PC-9 (cell line): ENCODE measurements around the gene MFRP. TPM values are rescaled to one million over a fixed set of nuclear protein-coding genes. Genes with fewer than 3 reads are reported as not detected.

Source experiments
- BruUV-seq: library from RNA; stranded (reverse); fragments of 400-500 nt; replicated peaks from 2 replicates; lab custom pipeline; 2021; lab: Mats Ljungman, UMichigan
- CTCF ChIA-PET: fragments of 300-600 bp; sonication (Branson Sonifier 250); formaldehyde crosslinking; loops from one replicate; lab custom pipeline; 2022; ENCODE audit warnings: antibody characterized with exemption; lab: Charles Lee
- POLR2A ChIA-PET: fragments of 300-600 bp; sonication (Branson Sonifier 250); formaldehyde crosslinking; loops from one replicate; lab custom pipeline; 2022; ENCODE audit warnings: antibody characterized with exemption; ENCODE audit not compliant: unreplicated experiment; lab: Charles Lee
- DNase-seq, 2 experiments: peaks; one replicate each; pipeline versions ENCODE4 v3.0.0 to v3.0.0-alpha.2; 2015 to 2022; ENCODE audit warnings: mixed read lengths in 1 of 2
- H2AFZ ChIP-seq: fragments of 200-600 bp; sonication (generic); 2 replicates; pipeline ENCODE4 v1.8.1; 2017; ENCODE audit warnings: antibody characterized with exemption
- H3F3A ChIP-seq: fragments of 200-600 bp; sonication (generic); 2 replicates; pipeline ENCODE4 v1.8.1; 2017; ENCODE audit warnings: antibody characterized with exemption, mild to moderate bottlenecking, low read depth; ENCODE audit not compliant: insufficient read depth
- H3K27ac ChIP-seq: fragments of 200-600 bp; sonication (generic); 2 replicates; pipeline ENCODE4 v1.6.1; 2016; ENCODE audit warnings: mixed run types
- H3K27me3 ChIP-seq: fragments of 200-600 bp; sonication (generic); 2 replicates; pipeline ENCODE4 v1.6.1; 2016; ENCODE audit warnings: low read depth, mixed run types; ENCODE audit not compliant: insufficient read depth
- H3K36me3 ChIP-seq: fragments of 200-600 bp; sonication (generic); 2 replicates; pipeline ENCODE4 v1.6.1; 2016; ENCODE audit warnings: low read depth, mixed run types
- H3K4me1 ChIP-seq: fragments of 200-600 bp; sonication (generic); replicated peaks from 2 replicates; pipeline ENCODE4 v1.6.1; 2016; ENCODE audit warnings: mixed run types; ENCODE audit not compliant: insufficient read depth
- H3K4me2 ChIP-seq: fragments of 200-600 bp; sonication (generic); 2 replicates; pipeline ENCODE4 v1.6.1; 2017; ENCODE audit warnings: mixed run types
- H3K4me3 ChIP-seq: fragments of 200-600 bp; sonication (generic); 2 replicates; pipeline ENCODE4 v1.6.1; 2016; ENCODE audit warnings: mixed run types
- H3K79me2 ChIP-seq: fragments of 200-600 bp; sonication (generic); 2 replicates; pipeline ENCODE4 v1.6.1; 2017; ENCODE audit warnings: low read depth, mixed run types
- H3K9me2 ChIP-seq: fragments of 200-600 bp; sonication (generic); 2 replicates; pipeline ENCODE4 v1.8.1; 2017; ENCODE audit warnings: mild to moderate bottlenecking; ENCODE audit not compliant: insufficient read depth
- H3K9me3 ChIP-seq: fragments of 200-600 bp; sonication (generic); 2 replicates; pipeline ENCODE4 v1.8.1; 2016; ENCODE audit warnings: low read depth; ENCODE audit not compliant: insufficient read depth
- H4K20me1 ChIP-seq: fragments of 200-600 bp; sonication (generic); 2 replicates; pipeline ENCODE4 v1.8.1; 2017; ENCODE audit not compliant: insufficient read depth
- EZH2 ChIP-seq: fragments of 200-600 bp; sonication (generic); IDR thresholded peaks from 2 replicates; pipeline ENCODE4 v1.8.0; 2017; ENCODE audit warnings: antibody characterized with exemption, low read depth
- intact Hi-C: fragments of 100-400 bp; cut with micrococcal nuclease; formaldehyde crosslinking; loops from one replicate; pipeline ENCODE4 v1.10.0; 2022; ENCODE audit not compliant: unreplicated experiment
- total RNA-seq: library from RNA; stranded (reverse); gene quantifications from 2 replicates; pipeline ENCODE4 v1.2.3, GENCODE V29; 2021
- TF ChIP-seq, protein P1 (sequence below): fragments of 200-600 bp; sonication (generic); conservative IDR thresholded peaks from 2 replicates; pipeline ENCODE4 v1.6.1; 2017; ENCODE audit warnings: mixed run types, antibody characterized with exemption, mild to moderate bottlenecking, moderate library complexity

The MFRP gene
- total RNA-seq, 1 experiment from 2014 or later = not detected

- H3K9me3 ChIP-seq = no peaks in the 10 kb centered on the region
- H3K27ac ChIP-seq = no peak overlapping the region
- BruUV-seq = no TSS peak
- DNase-seq = no peak
- ChIA-PET CTCF (interaction anchor here (0.5 kb wide), 1 partner anchor 12 kb away, joined by 3 read pairs; no protein-coding TSS in a partner anchor), POLR2A (no interaction called here)
- no peak overlapping the region for H2AFZ ChIP-seq
- H3K4me3 ChIP-seq = no peak overlapping the region
- H3K79me2 ChIP-seq = no peaks in the 10 kb centered on the region
- H3K4me1 ChIP-seq = no peaks in the 10 kb centered on the region
- TF ChIP-seq EZH2 = no peak
- TF ChIP-seq, protein P1, sequence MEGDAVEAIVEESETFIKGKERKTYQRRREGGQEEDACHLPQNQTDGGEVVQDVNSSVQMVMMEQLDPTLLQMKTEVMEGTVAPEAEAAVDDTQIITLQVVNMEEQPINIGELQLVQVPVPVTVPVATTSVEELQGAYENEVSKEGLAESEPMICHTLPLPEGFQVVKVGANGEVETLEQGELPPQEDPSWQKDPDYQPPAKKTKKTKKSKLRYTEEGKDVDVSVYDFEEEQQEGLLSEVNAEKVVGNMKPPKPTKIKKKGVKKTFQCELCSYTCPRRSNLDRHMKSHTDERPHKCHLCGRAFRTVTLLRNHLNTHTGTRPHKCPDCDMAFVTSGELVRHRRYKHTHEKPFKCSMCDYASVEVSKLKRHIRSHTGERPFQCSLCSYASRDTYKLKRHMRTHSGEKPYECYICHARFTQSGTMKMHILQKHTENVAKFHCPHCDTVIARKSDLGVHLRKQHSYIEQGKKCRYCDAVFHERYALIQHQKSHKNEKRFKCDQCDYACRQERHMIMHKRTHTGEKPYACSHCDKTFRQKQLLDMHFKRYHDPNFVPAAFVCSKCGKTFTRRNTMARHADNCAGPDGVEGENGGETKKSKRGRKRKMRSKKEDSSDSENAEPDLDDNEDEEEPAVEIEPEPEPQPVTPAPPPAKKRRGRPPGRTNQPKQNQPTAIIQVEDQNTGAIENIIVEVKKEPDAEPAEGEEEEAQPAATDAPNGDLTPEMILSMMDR = no peak
- H3K27me3 ChIP-seq = peaks cover 44% of the 10 kb centered on the region
- H3F3A ChIP-seq = peaks cover 6% of the 10 kb centered on the region; the same call in 1 of the 2 replicates
- intact Hi-C loops = no loop called here
- no peaks in the 10 kb centered on the region for H3K36me3 ChIP-seq
- no peaks in the 10 kb centered on the region for H4K20me1 ChIP-seq
- H3K4me2 ChIP-seq = no peak overlapping the region
- H3K9me2 ChIP-seq = no peaks in the 10 kb centered on the region
Measured at GRCh38 chr11:119343726-119344125, 2.8 kb downstream of the MFRP start.

DNA sequence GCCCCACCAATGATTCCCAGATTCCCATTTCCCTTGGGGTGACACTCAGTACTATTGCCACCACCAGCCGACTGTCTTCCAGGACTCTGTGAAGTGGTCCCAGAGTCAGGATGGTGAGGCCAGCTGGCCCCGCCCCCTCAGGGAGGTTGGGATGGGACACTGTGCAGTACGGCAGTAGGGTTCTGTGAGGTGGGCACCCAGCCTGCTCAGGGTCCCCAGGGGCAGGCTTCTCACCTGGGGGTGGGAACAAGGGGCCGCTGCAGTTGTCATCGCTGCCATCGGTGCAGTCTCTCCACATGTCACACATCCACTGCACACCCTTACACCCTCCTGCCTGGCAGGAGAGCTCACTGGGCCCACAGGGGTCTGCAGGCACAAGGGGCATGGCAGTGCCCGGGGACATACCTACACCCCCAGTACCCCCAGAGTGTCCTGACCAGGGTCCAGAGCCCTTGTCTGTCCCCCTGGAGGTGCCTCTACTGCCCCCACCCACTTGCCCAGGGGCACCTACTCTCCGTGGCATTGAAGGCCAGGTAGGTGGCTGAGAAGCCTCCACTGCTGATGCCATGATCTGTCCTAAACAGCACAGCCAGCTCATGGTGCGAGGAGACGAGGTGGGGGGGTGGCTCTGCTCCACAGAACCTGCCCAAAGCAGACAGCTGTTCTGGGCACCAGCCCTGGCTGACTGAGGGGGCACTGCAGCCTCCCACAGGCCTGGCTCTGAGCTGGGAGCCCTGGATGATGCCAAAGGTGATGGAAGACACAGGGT lies 4.0 kb downstream of the MFRP start:
- H4K20me1 ChIP-seq = no peaks in the 10 kb centered on the region
- BruUV-seq = no TSS peak
- no peak overlapping the region for H3K27ac ChIP-seq
- CTCF ChIA-PET = no interaction called here
- peaks cover 3% of the 10 kb centered on the region; the same call in 1 of the 2 replicates for H3K4me1 ChIP-seq
- H3K79me2 ChIP-seq = no peaks in the 10 kb centered on the region
- intact Hi-C loops = no loop called here
- peaks cover 36% of the 10 kb centered on the region for H3K27me3 ChIP-seq
- H3K4me3 ChIP-seq = no peak overlapping the region
- H3K9me2 ChIP-seq = no peaks in the 10 kb centered on the region
- no peaks in the 10 kb centered on the region for H3K36me3 ChIP-seq
- H3F3A ChIP-seq = peaks cover 13% of the 10 kb centered on the region; the same call in 1 of the 2 replicates
- POLR2A ChIA-PET = no interaction called here
- H3K4me2 ChIP-seq = no peak overlapping the region
- no peak overlapping the region for H2AFZ ChIP-seq
- H3K9me3 ChIP-seq = no peaks in the 10 kb centered on the region
- no peak for DNase-seq
- no peak for TF ChIP-seq EZH2
- TF ChIP-seq, protein P1 = no peak

DNA sequence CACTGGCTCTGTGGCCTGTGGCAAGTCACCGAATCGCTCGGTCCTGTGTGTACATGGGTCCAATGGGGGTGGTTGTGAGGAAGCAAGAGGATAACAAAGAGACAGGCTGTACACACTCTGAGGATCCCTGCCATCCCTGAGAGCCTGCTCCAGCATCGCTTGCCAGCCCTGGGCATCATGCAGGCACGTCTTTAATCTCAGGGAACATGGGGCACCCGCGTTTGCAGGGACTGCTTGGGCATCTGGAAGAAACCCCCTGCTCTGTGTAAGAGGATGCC lies 4.5 kb downstream of the MFRP start:
- Histone ChIP-seq H3K36me3 (no peaks in the 10 kb centered on the region), H3K4me2 (no peak overlapping the region), H3K9me2 (no peaks in the 10 kb centered on the region), H3K27ac (no peak overlapping the region), H4K20me1 (no peaks in the 10 kb centered on the region), H3K9me3 (no peaks in the 10 kb centered on the region), H3K27me3 (peaks cover 30% of the 10 kb centered on the region), H3K4me3 (no peak overlapping the region), H3K79me2 (0 out of 2 replicates have a peak, but pooled peaks cover 2% of the 10 kb centered on the region), H2AFZ (no peak overlapping the region), H3F3A (peaks cover 19% of the 10 kb centered on the region; the same call in 1 of the 2 replicates), H3K4me1 (peaks cover 8% of the 10 kb centered on the region; the same call in 1 of the 2 replicates)
- POLR2A ChIA-PET = no interaction called here
- no peak for DNase-seq
- CTCF ChIA-PET = no interaction called here
- no TSS peak for BruUV-seq
- TF ChIP-seq EZH2 = no peak
- TF ChIP-seq, protein P1 = no peak
- intact Hi-C loops = no loop called here
